Upper lobe of left lung (tissue), 4 donors: ENCODE results near the gene TOR1B.

ENCODE experiments used
- POLR2AphosphoS5 ChIP-seq, 2 donors: sonication (generic); formaldehyde crosslinking; IDR thresholded peaks; one replicate each; pipeline ENCODE4 v1.5.1; 2017; ENCODE audit warnings: antibody characterized with exemption in 2 of 2
- TF ChIP-seq, protein P1 (sequence below), 6 experiments: fragments of 450-650 bp in 4 of 6; fragments of 200-600 bp in 2 of 6; sonication (generic) in 2 of 6; IDR thresholded peaks; one replicate each; pipeline ENCODE4 v1.5.1; 2016 to 2019; ENCODE audit warnings: antibody characterized with exemption in 6 of 6

DNA sequence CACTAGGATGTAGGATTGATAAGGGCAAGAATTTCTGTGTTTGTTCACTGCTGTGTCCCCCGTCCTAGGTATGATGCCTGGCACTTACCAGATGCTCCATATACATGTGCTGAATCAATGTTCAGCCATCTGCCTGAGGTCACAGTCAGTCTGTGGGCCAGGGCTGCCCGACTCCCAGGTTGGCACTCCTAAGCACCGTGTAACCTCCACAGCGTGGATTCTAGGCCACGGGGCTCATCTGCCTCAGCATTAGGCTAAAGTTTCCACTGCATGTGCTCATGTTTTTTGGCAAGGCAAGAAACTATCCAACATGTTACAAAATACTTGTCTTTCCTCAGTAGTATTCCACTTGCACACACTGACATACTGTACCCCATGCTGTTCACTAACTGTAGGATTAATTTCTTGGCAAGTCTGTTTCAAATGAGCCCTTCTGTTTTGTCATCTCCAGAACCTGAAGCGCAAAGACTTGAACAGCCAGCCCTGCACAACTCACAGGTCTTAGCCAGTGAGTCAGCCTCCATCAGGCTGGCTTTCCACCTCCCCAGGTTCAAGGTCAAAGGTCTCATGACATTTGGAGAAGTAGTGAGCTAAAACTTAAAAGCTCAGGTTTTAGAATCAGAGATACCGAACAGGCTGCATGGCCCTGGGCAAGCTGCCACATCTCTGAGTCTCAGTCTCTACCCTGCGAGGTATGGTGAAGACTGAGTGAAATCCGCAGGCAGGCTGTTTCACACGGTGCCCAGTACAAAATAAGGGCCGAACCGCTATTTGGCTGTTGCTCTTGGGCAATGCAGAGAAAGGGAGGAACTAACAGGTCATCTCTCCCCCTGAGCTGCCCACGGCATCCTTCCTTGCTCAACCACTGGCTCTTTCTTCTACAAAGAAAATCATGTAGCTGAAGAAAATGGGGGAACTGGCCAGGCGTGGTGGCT is 13.8 kb downstream of the TOR1B start:
- TF ChIP-seq POLR2AphosphoS5 (IDR thresholded peaks at IDR 0.05) = no peak
- TF ChIP-seq, protein P1, sequence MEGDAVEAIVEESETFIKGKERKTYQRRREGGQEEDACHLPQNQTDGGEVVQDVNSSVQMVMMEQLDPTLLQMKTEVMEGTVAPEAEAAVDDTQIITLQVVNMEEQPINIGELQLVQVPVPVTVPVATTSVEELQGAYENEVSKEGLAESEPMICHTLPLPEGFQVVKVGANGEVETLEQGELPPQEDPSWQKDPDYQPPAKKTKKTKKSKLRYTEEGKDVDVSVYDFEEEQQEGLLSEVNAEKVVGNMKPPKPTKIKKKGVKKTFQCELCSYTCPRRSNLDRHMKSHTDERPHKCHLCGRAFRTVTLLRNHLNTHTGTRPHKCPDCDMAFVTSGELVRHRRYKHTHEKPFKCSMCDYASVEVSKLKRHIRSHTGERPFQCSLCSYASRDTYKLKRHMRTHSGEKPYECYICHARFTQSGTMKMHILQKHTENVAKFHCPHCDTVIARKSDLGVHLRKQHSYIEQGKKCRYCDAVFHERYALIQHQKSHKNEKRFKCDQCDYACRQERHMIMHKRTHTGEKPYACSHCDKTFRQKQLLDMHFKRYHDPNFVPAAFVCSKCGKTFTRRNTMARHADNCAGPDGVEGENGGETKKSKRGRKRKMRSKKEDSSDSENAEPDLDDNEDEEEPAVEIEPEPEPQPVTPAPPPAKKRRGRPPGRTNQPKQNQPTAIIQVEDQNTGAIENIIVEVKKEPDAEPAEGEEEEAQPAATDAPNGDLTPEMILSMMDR (IDR thresholded peaks at IDR 0.05) = no peak
